ENCODE measurements around the gene CEP112. TPM values are rescaled to one million over a fixed set of nuclear protein-coding genes. Genes with fewer than 3 reads are reported as not detected.

CEP112 gene
- total and polyA plus RNA-seq, 10 of the 15 experiments (the other 5 are each of a cell fraction or from before 2014, with no cell fraction given) = 0.11 to 3.8 (median 0.32) TPM; not detected in 1

GRCh38 chr17:65656390-65657250 lies 535.3 kb downstream of the CEP112 start (continued):
- TF ChIP-seq REST (IDR thresholded peaks at IDR 0.05; ENCODE audit: low read depth, low read length) (no peak), ZNF24 (IDR thresholded peaks at IDR 0.05) (no peak), TAF1 (IDR thresholded peaks at IDR 0.05; ENCODE audit: borderline replicate concordance, low read depth, low read length) (no peak), KDM1A (IDR thresholded peaks at IDR 0.05; ENCODE audit: borderline replicate concordance) (no peak), IKZF2 (IDR thresholded peaks at IDR 0.05) (no peak), BRCA1 (IDR thresholded peaks at IDR 0.05; ENCODE audit: low read depth, low read length) (no peak), BACH1 (IDR thresholded peaks at IDR 0.05; ENCODE audit: borderline replicate concordance) (no peak), TBL1XR1 (IDR thresholded peaks at IDR 0.05; ENCODE audit: low read depth, low read length) (0 out of 2 replicates have a peak, but pooled peaks have one; percentile 33), PAX8 (IDR thresholded peaks at IDR 0.05) (no peak), EZH2 (IDR thresholded peaks at IDR 0.05; ENCODE audit: borderline replicate concordance, control insufficient read depth, low read depth, low read length) (no peak), NR2C2 (IDR thresholded peaks at IDR 0.05; ENCODE audit: borderline replicate concordance, control insufficient read depth, insufficient read length, low read depth) (no peak), RAD21 (IDR thresholded peaks at IDR 0.05; ENCODE audit: insufficient read depth, low read depth, low read length) (no peak), SRF (IDR thresholded peaks at IDR 0.05; ENCODE audit: low read depth in 2 of 2, low read length in 2 of 2) (peak in 1 of 2 experiments; percentile 69; a peak in 2 of 4 replicates), SREBF2 (IDR thresholded peaks at IDR 0.05; ENCODE audit: low read length) (no peak), ETV6 (conservative IDR thresholded peaks at IDR 0.05 in 1 of 2, IDR thresholded peaks at IDR 0.05 in 1 of 2; ENCODE audit: borderline replicate concordance in 1 of 2, low read depth in 1 of 2) (peak in 1 of 2 experiments; percentile 61; a peak in 1 of 4 replicates)
- TF ChIP-seq, protein P1, sequence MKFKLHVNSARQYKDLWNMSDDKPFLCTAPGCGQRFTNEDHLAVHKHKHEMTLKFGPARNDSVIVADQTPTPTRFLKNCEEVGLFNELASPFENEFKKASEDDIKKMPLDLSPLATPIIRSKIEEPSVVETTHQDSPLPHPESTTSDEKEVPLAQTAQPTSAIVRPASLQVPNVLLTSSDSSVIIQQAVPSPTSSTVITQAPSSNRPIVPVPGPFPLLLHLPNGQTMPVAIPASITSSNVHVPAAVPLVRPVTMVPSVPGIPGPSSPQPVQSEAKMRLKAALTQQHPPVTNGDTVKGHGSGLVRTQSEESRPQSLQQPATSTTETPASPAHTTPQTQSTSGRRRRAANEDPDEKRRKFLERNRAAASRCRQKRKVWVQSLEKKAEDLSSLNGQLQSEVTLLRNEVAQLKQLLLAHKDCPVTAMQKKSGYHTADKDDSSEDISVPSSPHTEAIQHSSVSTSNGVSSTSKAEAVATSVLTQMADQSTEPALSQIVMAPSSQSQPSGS (IDR thresholded peaks at IDR 0.05; ENCODE audit: low read length) = peak; percentile 77
- TF ChIP-seq, protein P2, sequence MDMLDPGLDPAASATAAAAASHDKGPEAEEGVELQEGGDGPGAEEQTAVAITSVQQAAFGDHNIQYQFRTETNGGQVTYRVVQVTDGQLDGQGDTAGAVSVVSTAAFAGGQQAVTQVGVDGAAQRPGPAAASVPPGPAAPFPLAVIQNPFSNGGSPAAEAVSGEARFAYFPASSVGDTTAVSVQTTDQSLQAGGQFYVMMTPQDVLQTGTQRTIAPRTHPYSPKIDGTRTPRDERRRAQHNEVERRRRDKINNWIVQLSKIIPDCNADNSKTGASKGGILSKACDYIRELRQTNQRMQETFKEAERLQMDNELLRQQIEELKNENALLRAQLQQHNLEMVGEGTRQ (IDR thresholded peaks at IDR 0.05; ENCODE audit: borderline replicate concordance, low read depth, low read length) = no peak
- TF ChIP-seq, protein P3, sequence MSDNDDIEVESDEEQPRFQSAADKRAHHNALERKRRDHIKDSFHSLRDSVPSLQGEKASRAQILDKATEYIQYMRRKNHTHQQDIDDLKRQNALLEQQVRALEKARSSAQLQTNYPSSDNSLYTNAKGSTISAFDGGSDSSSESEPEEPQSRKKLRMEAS (IDR thresholded peaks at IDR 0.05; ENCODE audit: low read depth, low read length) = no peak
- TF ChIP-seq, protein P4, sequence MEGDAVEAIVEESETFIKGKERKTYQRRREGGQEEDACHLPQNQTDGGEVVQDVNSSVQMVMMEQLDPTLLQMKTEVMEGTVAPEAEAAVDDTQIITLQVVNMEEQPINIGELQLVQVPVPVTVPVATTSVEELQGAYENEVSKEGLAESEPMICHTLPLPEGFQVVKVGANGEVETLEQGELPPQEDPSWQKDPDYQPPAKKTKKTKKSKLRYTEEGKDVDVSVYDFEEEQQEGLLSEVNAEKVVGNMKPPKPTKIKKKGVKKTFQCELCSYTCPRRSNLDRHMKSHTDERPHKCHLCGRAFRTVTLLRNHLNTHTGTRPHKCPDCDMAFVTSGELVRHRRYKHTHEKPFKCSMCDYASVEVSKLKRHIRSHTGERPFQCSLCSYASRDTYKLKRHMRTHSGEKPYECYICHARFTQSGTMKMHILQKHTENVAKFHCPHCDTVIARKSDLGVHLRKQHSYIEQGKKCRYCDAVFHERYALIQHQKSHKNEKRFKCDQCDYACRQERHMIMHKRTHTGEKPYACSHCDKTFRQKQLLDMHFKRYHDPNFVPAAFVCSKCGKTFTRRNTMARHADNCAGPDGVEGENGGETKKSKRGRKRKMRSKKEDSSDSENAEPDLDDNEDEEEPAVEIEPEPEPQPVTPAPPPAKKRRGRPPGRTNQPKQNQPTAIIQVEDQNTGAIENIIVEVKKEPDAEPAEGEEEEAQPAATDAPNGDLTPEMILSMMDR (IDR thresholded peaks at IDR 0.05 in 2 of 3, conservative IDR thresholded peaks at IDR 0.05 in 1 of 3; ENCODE audit: control insufficient read depth in 2 of 3, extremely low read depth in 1 of 3, insufficient read depth in 1 of 3, low read depth in 3 of 3, low read length in 3 of 3) = no peak

Measured in GM12878 (cell line).